Adrenal gland (tissue), 5 donors: Measurements from ENCODE around the gene MMAB.

ENCODE experiments used
- POLR2A ChIP-seq, 2 donors: fragments of 450-650 bp; IDR thresholded peaks; one replicate each; pipeline ENCODE4 v1.6.1; 2017; ENCODE audit warnings: antibody characterized with exemption in 2 of 2, mild to moderate bottlenecking in 2 of 2, moderate library complexity in 1 of 2
- TF ChIP-seq, protein P1 (sequence below), 6 experiments: fragments of 450-650 bp in 4 of 6; fragments of 200-600 bp in 2 of 6; sonication (generic) in 1 of 6; IDR thresholded peaks; 1 replicate in 5 of 6; 2 replicates in 1 of 6; pipeline versions ENCODE4 v1.5.1 to v1.8.0; 2016 to 2021; ENCODE audit warnings: antibody characterized with exemption in 6 of 6, mild to moderate bottlenecking in 2 of 6, moderate library complexity in 1 of 6
- donor health status: DM: no; HTN: no; CAD: no.

DNA sequence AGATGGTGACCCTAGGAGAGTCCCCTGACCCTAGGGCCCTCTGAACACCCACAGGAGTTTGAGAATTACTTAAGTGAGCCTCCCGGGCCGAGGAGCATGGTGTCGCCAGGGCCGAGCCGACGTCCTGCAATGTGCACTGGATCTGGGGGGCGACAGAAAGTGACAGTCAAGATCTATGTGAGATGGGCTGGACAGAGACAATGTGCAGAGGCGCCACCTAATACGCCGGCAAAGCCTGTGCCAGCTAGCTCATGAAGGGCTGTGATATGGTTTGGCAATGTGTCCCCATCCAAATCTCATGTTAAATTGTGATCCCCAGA lies 11.6 kb downstream of the MMAB start:
- TF ChIP-seq, protein P1, sequence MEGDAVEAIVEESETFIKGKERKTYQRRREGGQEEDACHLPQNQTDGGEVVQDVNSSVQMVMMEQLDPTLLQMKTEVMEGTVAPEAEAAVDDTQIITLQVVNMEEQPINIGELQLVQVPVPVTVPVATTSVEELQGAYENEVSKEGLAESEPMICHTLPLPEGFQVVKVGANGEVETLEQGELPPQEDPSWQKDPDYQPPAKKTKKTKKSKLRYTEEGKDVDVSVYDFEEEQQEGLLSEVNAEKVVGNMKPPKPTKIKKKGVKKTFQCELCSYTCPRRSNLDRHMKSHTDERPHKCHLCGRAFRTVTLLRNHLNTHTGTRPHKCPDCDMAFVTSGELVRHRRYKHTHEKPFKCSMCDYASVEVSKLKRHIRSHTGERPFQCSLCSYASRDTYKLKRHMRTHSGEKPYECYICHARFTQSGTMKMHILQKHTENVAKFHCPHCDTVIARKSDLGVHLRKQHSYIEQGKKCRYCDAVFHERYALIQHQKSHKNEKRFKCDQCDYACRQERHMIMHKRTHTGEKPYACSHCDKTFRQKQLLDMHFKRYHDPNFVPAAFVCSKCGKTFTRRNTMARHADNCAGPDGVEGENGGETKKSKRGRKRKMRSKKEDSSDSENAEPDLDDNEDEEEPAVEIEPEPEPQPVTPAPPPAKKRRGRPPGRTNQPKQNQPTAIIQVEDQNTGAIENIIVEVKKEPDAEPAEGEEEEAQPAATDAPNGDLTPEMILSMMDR (IDR thresholded peaks at IDR 0.05) = no peak
- TF ChIP-seq POLR2A (IDR thresholded peaks at IDR 0.05) = no peak
